ENCODE results near the gene CXCR5. TPM values are rescaled to one million over a fixed set of nuclear protein-coding genes. Genes with fewer than 3 reads are reported as not detected.

CXCR5 gene
- total and polyA plus RNA-seq, 10 of the 15 experiments (the other 5 are each of a cell fraction or from before 2014, with no cell fraction given), result 0.03 to 0.63 (median 0.25) TPM

- TF ChIP-seq E2F8 (IDR thresholded peaks at IDR 0.05; ENCODE audit: low read depth, partially characterized antibody) (no peak), NR2C2 (IDR thresholded peaks at IDR 0.05; ENCODE audit: borderline replicate concordance, control insufficient read depth, insufficient read length, low read depth) (no peak), RBBP5 (conservative IDR thresholded peaks at IDR 0.05) (no peak), PAX8 (IDR thresholded peaks at IDR 0.05) (no peak), ZBTB11 (CRISPR knock-in tag; IDR thresholded peaks at IDR 0.05) (no peak), PKNOX1 (IDR thresholded peaks at IDR 0.05) (no peak), BMI1 (IDR thresholded peaks at IDR 0.05; ENCODE audit: borderline replicate concordance) (no peak), SRF (IDR thresholded peaks at IDR 0.05; ENCODE audit: low read depth in 2 of 2, low read length in 2 of 2) (no peak), RFX5 (IDR thresholded peaks at IDR 0.05; ENCODE audit: low read depth, low read length) (no peak), MEF2A (IDR thresholded peaks at IDR 0.05; ENCODE audit: insufficient read depth, low read depth, low read length) (no peak), CREM (IDR thresholded peaks at IDR 0.05; ENCODE audit: low read depth) (no peak), BHLHE40 (IDR thresholded peaks at IDR 0.05; ENCODE audit: borderline replicate concordance in 1 of 2, low read depth in 2 of 2, low read length in 1 of 2) (peak in 1 of 2 experiments; percentile 40; a peak in 1 of 4 replicates), ATF7 (IDR thresholded peaks at IDR 0.05; ENCODE audit: low read depth) (peak; percentile 44; the same call in 1 of the 2 replicates), CBX3 (IDR thresholded peaks at IDR 0.05; ENCODE audit: borderline replicate concordance, low read depth) (no peak), STAT3 (IDR thresholded peaks at IDR 0.05; ENCODE audit: low read depth, low read length) (no peak), ESRRA (IDR thresholded peaks at IDR 0.05; ENCODE audit: low read length) (no peak), IKZF2 (IDR thresholded peaks at IDR 0.05) (peak; percentile 86 to 89), RAD51 (IDR thresholded peaks at IDR 0.05) (no peak), LARP7 (IDR thresholded peaks at IDR 0.05) (no peak), MTA2 (IDR thresholded peaks at IDR 0.05; ENCODE audit: low read depth) (peak; percentile 64), ATF3 (IDR thresholded peaks at IDR 0.05; ENCODE audit: borderline replicate concordance, extremely low read depth, low read depth, low read length) (no peak), TCF12 (IDR thresholded peaks at IDR 0.05; ENCODE audit: low read depth, low read length) (no peak), CBFB (IDR thresholded peaks at IDR 0.05; ENCODE audit: low read depth) (no peak)
Observed at GRCh38 chr11:118841469-118842242, 42.0 kb upstream of the CXCR5 start (continued).
